ENCODE results near the gene FAM89A. TPM values are rescaled to one million over a fixed set of nuclear protein-coding genes. Genes with fewer than 3 reads are reported as not detected.

FAM89A gene
- total RNA-seq (5.6 and 6.1 TPM in 2 replicates), polyA plus RNA-seq (1.5 and 3.2 TPM in 2 replicates), polyA minus RNA-seq (3.7 and 4.5 TPM in 2 replicates)
- total RNA-seq (2013) = 3.5 TPM

DNA sequence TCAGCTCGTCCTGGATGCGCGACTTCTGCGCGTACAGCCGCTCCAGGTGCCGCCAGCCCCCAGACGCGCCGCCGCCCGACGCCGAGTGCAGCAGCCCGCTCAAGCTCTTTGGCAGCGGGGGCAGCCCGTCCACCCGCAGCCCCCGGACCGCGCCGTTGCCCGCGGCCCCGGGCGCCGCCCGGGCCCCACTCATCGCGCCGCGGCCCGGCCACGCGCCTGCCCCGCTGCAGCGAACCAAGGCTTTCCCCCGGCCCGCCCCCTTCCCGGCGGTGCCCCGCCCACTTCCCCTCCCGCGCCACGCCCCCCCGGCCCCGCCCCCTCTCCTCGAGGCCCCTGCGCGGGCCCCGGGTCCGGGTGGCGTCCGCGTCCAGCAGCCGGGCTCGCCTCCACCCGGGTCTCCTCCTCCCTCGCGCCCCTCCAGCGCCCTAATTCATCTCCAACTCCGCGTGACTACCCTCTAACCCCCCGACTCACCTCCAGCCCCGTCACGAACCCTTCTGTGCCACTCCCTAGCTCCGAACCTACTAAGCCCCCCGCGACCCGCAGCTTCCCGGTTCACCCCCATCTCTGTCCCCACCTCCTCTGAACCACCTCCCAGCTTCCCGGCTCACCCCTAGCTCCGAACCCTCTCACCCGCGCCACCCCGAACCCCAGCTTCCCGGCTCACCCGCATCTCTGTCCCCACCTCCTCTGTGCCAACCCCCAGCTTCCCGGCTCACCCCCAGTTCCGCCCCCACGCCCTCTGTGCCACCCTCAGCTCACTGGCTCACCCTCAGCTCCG, at the start of gene FAM89A:
TSS of gene FAM89A (minus strand) at position 236 of the 781 bp plus-strand sequence. CDS start at position 193, 43 bp downstream.
- under 1% methylated on average over 59 of the region's 82 CpGs for WGBS (ENCODE audit: insufficient coverage)
- H4K20me1 ChIP-seq (ENCODE audit: control insufficient read depth, insufficient read depth, low read length, poor library complexity, severe bottlenecking) = no peaks in the 10 kb centered on the region
- no peaks in the 10 kb centered on the region for H3K36me3 ChIP-seq (replicated peaks in 1 of 2; ENCODE audit: control extremely low read depth in 1 of 2, control insufficient read depth in 1 of 2, extremely low read depth in 1 of 2, insufficient read depth in 2 of 2, low read length in 1 of 2)
- H3K27me3 Mint-ChIP-seq = peaks cover 6% of the 10 kb centered on the region
- H3K4me1 ChIP-seq (ENCODE audit: control insufficient read depth in 2 of 2, insufficient read depth in 2 of 2, low read length in 2 of 2) = peaks cover 13% of the 10 kb centered on the region in 2 donors
- intact Hi-C loops (cut with micrococcal nuclease) = loop anchor here (1.0 to 5.0 kb wide), 4 partner anchors 61 to 398 kb away; partner anchors contain the start of genes ARV1, C1orf198 and COG2
- TF ChIP-seq CTCF (IDR thresholded peaks at IDR 0.05) = no peak
- TF ChIP-seq EZH2 (IDR thresholded peaks at IDR 0.05; ENCODE audit: borderline replicate concordance, insufficient read depth, low read depth, low read length, poor library complexity, severe bottlenecking) = no peak
- CTCF ChIA-PET = interaction anchor here (0.6 to 1.1 kb wide), 2 partner anchors 171 to 570 kb away, joined by 3 read pairs; no protein-coding TSS in a partner anchor
- peak within 1 kb of the TSS; percentile 86 for H3K4me3 Mint-ChIP-seq
- H3K27ac ChIP-seq (ENCODE audit: low read length in 2 of 2) = no peak within 1 kb of the TSS
- H3K4me1 Mint-ChIP-seq = peaks cover 16% of the 10 kb centered on the region
- peak within 1 kb of the TSS; percentile 77 for H3K9ac ChIP-seq (ENCODE audit: low read length)
- H3K79me2 ChIP-seq (ENCODE audit: control insufficient read depth, insufficient read depth, low read length) = peaks cover 5% of the 10 kb centered on the region
- peak within 1 kb of the TSS; percentile 47 for H3K27ac Mint-ChIP-seq
- H3K9me3 Mint-ChIP-seq (ENCODE audit: insufficient read depth) = peaks cover 8% of the 10 kb centered on the region
- peaks cover 0 to 7% (median 4%) of the 10 kb centered on the region in 3 donors for H3K9me3 ChIP-seq (ENCODE audit: control extremely low read depth in 1 of 3, control insufficient read depth in 2 of 3, insufficient read depth in 1 of 3, low read length in 2 of 3)
- peak within 1 kb of the TSS; percentile 98 for H2AFZ ChIP-seq (ENCODE audit: insufficient read depth, low read depth, low read length, poor library complexity, severe bottlenecking)
- peaks cover 0 to 11% (median 3%) of the 10 kb centered on the region in 4 experiments for H3K27me3 ChIP-seq (replicated peaks in 1 of 4; ENCODE audit: control extremely low read depth in 1 of 4, control insufficient read depth in 3 of 4, insufficient read depth in 4 of 4, low read length in 3 of 4)
- peak within 1 kb of the TSS; percentile 6 to 85 (median 68) for H3K4me3 ChIP-seq (ENCODE audit: control extremely low read depth in 1 of 5, extremely low read depth in 1 of 5, insufficient read depth in 1 of 5, low read depth in 2 of 5, low read length in 4 of 5)
- peak; percentile 84 for DNase-seq
- peak; percentile 82 for ATAC-seq (ENCODE audit: low read depth)
- POLR2A ChIA-PET = interaction anchor here (0.7 to 1.1 kb wide), 3 partner anchors 63 to 543 kb away, joined by 3 to 9 read pairs (median 4); no protein-coding TSS in a partner anchor
- H3K4me2 ChIP-seq (replicated peaks; ENCODE audit: low read depth, low read length, poor library complexity, severe bottlenecking) = peak within 1 kb of the TSS; percentile 99

GRCh38 chr1:231084353-231084752, 44.3 kb upstream of the FAM89A start:
- DNase-seq (no peak), ATAC-seq (ENCODE audit: low read depth) (no peak)
- H3K9me3 Mint-ChIP-seq (ENCODE audit: insufficient read depth) = no peaks in the 10 kb centered on the region
- Histone ChIP-seq H3K27ac (ENCODE audit: low read length in 2 of 2) (no peak overlapping the region), H2AFZ (ENCODE audit: insufficient read depth, low read depth, low read length, poor library complexity, severe bottlenecking) (no peak overlapping the region), H3K79me2 (ENCODE audit: control insufficient read depth, insufficient read depth, low read length) (no peaks in the 10 kb centered on the region), H3K9ac (ENCODE audit: low read length) (no peak overlapping the region), H3K9me3 (ENCODE audit: control extremely low read depth in 1 of 3, control insufficient read depth in 2 of 3, insufficient read depth in 1 of 3, low read length in 2 of 3) (no peaks in the 10 kb centered on the region), H3K4me3 (ENCODE audit: control extremely low read depth in 1 of 5, extremely low read depth in 1 of 5, insufficient read depth in 1 of 5, low read depth in 2 of 5, low read length in 4 of 5) (no peak overlapping the region), H3K27me3 (replicated peaks in 1 of 4; ENCODE audit: control extremely low read depth in 1 of 4, control insufficient read depth in 3 of 4, insufficient read depth in 4 of 4, low read length in 3 of 4) (peaks cover 0 to 3% (median 0%) of the 10 kb centered on the region in 4 experiments), H3K36me3 (replicated peaks in 1 of 2; ENCODE audit: control extremely low read depth in 1 of 2, control insufficient read depth in 1 of 2, extremely low read depth in 1 of 2, insufficient read depth in 2 of 2, low read length in 1 of 2) (no peaks in the 10 kb centered on the region), H4K20me1 (ENCODE audit: control insufficient read depth, insufficient read depth, low read length, poor library complexity, severe bottlenecking) (no peaks in the 10 kb centered on the region), H3K4me1 (ENCODE audit: control insufficient read depth in 2 of 2, insufficient read depth in 2 of 2, low read length in 2 of 2) (no peaks in the 10 kb centered on the region), H3K4me2 (replicated peaks; ENCODE audit: low read depth, low read length, poor library complexity, severe bottlenecking) (no peak overlapping the region)
- intact Hi-C loops (cut with micrococcal nuclease) = no loop called here
- ChIA-PET CTCF (no interaction called here), POLR2A (no interaction called here)
- H3K27ac Mint-ChIP-seq = no peak overlapping the region
- H3K4me1 Mint-ChIP-seq = no peaks in the 10 kb centered on the region
- 72% methylated on average over 3 of the region's 5 CpGs for WGBS (ENCODE audit: insufficient coverage)
- no peak for TF ChIP-seq EZH2 (IDR thresholded peaks at IDR 0.05; ENCODE audit: borderline replicate concordance, insufficient read depth, low read depth, low read length, poor library complexity, severe bottlenecking)
- no peak for TF ChIP-seq CTCF (IDR thresholded peaks at IDR 0.05)
- peaks cover 18% of the 10 kb centered on the region for H3K27me3 Mint-ChIP-seq
- H3K4me3 Mint-ChIP-seq = no peak overlapping the region

Data from B cell (primary cell).